IPS DF 4.7 (cell line): ENCODE measurements around the gene HIPK2.
"Not testable (repeated sequence)": the region's sequence is repeated elsewhere in the genome, so short reads cannot be mapped to it uniquely, and the experiment has no call there.

Source experiments
- DNase-seq: peaks from one replicate; pipeline ENCODE4 v3.0.0-alpha.2; 2013; ENCODE audit warnings: low spot score; ENCODE audit errors: extremely low read depth

Gene HIPK2

DNA sequence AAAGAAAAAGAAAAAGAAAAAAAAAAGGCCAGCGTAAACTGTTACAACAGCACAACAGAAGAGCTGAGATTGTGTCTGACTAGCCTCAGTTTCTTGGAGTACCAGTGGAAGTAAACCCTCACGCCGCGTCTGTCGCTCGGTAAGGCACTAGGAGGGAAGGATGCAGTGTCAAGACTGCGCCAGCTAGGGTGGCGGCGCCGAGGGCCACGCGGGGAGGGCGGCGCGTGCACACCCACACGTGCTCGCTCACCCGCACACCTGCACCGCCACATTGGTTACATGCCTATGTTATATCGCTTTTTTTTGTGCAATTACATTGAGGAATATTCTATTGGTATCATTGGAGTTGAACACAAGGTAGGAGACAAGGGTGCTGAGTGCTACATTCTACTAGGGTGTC, 206.1 kb downstream of the HIPK2 start:
- no peak for DNase-seq

DNA sequence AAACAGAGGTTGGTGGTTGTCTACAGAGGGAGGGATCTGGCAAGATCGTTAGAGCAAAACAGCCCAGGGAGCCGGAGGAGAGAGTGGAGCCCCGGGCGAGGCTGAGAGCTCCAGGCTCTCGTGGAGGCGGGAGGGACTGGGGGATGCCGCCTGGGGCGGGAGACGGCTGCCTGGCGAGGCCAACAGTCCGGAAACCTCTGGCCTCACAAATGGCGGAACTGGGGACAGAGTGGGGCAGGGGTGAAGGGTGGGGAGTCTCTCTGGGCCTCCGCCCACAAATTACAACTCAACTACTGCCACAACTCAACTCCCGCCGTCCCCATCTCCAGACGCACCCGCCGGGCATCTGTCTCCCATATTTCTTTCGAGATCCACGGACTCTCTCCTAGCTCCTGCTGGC, 206.6 kb downstream of the HIPK2 start:
- no peak for DNase-seq

DNA sequence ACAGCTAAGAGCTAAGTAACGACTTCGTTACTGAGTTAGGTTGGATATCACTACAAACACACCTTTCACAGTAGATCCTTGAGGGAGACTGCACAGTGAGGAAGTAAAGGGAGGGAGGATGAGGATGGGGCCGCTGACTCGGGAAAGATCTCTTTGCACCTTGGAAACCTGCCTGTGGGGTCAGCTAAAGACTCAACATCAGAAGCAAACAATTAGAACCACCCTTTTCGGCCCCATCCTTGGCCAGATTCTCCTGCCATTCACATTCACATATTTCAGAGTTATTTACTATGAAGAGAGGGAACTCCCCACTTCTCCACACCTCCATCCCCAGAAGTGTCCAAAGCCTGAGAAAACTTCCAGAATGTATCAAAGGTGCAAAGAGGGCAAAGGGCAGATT, 207.2 kb downstream of the HIPK2 start:
- no peak for DNase-seq

DNA sequence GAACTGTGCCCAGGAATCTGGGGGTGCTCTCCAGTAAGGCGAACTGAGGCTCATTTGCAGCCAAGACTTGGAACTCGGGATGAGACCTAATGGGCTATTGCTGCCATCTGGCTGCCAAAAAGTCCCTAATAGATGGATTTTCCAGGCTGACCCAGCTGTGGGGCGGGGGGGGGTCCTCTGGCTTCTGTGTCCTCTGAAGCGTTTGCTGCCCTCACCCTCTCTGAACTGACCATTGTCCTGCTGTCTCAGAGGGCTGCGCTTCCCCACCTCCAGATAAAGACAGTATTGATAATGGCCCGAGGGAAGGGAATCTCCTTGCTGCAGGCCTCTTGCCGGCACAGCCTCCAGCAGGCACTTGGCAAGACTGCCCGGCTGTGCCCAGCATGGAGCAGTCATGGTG, 207.7 kb downstream of the HIPK2 start:
- DNase-seq, result no peak

DNA sequence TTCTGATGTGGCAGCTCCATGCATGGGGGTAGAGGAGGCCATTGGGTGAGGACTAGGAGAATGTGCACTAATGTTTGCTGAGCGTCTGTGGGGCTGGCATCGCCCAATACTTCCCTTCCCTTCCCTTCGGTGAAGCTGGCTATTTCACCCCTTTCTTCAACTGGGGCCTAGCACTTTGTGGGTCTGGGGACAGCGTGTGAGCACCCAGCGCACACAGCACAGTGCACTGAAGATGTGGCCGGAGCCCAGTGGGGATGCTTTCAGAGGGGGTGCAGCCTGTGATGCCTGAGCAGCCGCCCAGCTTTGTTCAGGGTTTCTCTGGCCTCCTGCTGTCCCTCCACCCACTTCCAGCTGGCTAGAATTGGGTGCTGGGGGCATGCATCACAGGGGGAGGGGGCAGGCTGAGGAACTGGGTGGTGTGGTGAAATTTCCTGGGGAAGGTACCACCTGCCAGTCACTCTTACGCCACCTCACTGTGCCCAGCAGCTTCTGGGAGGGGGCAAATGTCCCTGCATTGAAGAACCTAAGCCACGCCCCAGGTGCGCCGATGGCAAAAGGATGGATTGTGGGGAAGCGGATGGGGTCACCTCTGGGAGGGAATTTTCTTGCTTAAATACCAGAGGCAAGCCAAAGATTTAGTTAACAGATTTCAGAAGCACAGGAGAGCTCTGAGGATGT, 208.8 kb downstream of the HIPK2 start:
- DNase-seq, result no peak

DNA sequence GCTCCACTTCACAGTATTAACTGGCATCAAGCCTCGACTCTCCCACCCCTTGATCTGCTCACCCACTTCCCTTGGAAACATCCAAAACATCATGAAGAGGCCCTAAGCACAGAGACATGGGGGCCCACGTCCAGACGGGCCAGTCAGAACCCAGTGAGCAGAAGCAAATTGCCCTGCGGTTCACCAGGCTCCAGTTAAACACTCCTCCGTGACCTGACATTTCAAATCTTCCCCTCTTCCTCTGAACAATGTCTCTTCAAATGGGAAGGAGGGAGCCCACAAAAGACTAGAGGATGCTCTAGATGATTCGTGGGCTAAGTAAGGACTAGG, 209.5 kb downstream of the HIPK2 start:
- DNase-seq, result no peak

DNA sequence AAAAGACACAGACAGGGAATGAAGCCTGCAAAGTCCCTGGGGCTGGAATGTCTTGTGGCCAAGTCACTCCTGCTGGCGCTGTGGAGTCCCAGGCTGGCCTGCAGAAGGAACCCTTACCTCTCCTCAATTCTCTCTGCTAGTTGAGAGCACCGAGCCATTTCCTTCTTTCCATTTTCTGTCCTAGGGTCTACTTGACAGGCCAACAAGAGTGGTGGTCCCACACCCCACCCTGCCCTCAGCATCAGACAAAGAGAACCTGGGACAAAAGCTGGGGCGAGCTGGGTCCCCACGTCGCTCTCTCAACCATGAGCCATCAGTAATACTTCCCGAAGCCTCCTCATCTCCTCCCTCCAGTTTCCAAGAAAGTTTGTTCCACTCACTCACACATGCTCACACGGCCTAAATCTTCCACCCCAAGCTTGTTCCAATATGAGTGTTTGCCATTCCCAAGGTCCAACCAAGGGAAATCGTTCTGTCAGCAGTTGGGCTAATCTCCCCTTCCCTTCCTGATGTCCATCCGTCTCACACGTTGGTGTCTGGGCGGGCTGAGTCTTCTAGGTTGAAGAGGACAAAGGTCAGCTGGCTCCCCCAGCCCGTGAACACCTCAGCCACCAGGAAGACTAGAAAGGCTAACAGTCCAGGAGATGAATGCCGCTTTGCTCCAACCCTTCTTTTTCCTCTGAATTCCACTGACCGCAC, 210.0 kb downstream of the HIPK2 start:
- DNase-seq, result no peak

DNA sequence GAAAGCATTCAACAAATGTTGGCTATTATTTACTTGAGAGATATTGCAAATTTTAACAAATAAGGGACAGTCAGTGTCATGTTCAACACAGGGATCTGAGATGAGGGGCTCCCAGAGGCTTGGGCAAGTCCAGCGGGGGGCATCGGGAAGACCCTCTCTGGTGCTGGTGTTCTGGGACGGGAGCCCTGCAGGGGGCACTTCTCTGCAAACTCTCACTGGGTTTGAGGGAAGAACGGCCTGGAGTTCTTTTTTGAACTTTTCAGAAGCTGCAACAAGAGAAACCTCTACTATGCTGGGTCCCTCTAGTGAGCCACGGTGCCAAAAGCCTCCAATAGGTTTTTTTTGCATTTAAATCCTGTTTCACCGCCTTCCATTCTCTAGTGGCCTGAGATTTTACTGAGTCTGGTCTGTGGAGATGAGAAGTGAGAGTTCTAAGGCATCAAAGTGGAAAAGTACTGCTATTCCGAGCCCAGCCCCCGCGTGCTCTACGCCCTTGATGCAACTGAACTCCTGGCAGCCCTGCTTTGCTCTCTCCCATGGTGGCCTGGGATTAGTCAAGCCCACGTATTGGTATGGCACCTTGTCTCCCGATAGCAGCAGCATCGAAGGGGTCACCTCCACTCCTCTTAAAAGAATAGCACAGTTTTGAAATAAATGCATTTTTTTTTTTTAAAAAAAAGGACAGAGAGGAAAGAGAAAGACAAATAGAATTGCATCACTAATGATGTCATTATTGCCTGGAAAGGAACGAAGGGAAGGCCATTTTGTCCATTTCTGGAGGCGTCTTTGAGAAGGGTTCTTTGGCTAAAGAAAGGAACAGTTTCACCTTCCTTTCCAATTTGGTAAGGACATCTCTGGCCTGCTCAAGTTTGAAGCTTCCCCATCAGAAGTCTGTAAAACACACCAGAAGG, 210.8 kb downstream of the HIPK2 start:
- no peak for DNase-seq

DNA sequence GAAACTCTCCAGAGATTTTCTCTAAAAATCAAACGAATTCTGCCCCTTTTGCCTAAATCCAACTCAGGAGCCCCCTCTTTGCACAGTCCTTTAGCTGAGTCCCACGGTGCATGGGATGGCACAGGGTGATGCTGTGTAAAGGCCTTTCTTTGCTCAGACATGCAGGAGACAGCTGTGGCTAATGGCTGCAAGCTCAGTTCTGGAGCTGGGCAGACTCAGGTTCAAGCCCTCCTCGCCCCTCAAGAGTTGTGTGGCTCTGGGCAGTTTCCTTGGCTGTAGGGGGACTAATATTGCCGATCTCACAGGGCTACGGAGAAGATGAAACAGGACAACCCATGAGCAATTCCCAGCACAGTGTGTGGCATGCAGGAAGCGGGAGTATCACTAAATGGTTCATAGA, 211.7 kb downstream of the HIPK2 start:
- DNase-seq, result no peak

DNA sequence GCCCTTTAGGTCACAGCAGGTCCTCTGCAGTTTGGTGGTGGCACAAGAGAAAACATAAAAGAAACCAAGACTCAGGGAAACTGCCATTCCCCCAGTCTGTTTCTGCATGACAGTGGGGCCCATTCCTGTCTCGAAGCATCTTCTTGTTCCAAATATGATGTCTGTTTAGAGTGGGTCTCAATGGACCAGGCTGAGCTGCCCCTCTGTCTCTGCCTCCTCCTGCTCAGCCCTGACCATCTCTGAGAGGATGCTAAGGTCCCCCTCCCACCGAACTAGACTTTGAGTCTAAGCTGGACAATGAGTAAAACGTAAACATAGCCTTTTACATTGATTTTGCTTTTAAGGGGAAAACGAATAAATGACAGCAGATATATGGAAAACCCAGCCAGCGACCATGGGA, 213.9 kb downstream of the HIPK2 start:
- no peak for DNase-seq

DNA sequence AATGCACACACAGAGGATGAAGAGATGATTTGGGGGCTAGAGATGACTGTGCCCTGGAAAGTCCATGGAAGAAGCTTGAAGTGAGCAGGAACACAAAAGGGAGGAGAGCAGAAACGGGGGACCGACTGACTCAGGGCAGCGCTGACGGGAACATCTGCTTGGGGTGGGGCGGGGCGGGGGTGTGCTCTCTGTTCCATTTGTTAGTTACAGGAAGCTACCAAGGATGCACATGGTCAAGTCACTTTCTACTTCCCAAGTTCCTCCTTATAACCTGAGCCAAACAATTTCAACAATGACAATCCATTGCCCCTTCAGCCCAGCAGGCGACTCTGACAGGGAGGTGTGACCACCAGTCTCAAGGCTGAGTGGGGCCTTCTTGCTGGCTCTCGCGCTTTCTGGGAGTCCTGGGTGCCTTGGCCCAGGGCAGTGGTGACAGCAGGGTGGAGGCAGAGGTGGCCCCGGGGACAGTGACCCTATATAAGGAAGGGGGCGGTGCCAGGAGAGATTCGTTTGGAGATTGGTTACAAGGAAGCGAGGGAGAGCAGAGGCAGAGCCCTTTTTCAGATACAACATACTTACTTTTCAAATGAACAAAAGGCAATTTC, 214.7 kb downstream of the HIPK2 start:
- DNase-seq, result no peak

DNA sequence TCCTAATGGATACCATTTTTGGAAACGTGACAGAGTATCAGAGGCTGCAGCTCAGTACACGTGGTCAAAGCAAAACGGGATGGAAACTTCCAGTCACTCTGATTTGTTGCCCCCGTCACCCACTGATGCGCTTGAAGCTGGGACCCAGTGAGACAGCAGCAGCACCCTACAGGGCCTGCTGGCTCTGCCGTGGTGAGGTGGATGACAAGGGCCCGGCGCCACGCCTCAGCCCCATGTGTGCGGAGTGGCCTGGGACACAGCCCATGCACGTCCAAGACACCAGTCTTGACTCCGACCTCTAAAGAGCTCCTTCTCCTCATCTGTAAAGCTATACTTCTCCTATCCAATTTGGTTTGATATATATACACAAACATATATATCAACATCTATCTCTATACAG, 215.3 kb downstream of the HIPK2 start:
- DNase-seq, result no peak

DNA sequence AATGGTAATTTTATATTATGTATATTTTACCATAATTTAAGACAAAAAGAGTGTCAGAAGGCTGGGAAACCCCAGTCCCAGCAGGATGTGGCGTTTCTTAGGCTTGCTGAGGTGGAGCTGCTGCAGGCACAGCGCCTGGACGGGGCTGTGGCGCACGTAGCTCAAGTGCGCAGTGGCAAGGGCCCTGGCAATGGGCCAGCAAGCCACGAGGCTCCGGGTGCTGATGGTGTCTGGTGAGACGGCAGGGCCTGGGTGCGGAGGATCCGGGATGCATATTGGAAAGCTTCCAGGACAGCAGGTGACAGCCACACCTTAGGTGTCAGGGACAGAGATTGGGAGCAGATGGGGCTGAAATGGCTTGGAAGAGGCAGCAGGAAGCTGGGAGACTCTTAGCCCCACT, 217.1 kb downstream of the HIPK2 start:
- no peak for DNase-seq

DNA sequence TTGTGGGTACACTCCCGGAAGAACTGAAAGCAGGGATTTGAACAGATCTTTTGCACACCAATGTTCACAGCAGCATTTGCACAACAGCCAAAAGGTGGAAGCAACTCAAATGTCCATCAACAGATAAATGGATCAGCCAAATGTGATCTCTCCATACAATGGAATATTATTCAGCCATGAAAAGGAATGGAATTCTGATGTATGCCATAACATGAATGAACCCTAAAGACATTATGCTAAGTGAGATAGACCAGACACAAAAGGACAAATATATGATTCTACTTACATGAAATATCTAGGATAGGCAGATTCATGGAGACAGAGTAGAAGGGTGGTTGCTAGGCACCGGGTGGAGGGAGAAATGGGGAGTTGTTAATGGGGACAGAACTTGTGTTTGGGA, 217.6 kb downstream of the HIPK2 start:
- DNase-seq, result no peak

DNA sequence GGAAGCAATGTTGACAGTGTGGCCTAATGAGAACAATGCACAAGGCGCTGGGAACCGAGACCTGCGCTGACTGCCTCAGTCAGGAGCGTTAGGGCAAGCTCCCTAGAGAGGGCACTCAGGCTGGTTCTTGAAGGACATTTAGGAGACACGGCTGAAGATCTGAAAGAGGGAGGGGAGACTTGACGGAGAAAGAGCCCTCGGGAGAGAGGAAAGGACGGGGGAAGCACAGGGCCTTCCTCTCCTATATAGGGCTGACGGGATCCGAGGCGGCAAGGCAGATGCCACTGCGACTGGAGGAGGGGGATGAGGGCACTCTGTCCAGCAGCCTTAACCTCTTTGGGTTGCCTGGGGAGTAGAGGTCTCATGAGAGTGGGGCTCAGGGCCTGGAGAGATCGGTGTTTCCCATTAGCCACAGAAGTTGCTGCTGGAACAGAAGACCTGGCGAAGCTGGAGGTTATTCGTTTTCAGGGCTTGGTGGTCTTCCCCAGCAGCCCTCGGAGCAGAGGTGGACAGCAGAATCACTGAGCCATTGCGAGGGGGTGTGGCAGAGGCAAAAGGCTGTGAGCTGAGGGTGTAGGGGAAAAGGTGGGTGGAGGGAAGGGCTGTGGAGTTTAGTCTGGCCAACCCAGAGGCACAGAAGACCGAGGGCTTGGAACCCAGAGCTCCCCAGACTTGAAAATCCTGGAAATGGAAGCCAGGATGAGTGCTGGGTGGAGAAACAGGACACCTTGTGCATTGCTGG, 218.3 kb downstream of the HIPK2 start:
- DNase-seq, result no peak

DNA sequence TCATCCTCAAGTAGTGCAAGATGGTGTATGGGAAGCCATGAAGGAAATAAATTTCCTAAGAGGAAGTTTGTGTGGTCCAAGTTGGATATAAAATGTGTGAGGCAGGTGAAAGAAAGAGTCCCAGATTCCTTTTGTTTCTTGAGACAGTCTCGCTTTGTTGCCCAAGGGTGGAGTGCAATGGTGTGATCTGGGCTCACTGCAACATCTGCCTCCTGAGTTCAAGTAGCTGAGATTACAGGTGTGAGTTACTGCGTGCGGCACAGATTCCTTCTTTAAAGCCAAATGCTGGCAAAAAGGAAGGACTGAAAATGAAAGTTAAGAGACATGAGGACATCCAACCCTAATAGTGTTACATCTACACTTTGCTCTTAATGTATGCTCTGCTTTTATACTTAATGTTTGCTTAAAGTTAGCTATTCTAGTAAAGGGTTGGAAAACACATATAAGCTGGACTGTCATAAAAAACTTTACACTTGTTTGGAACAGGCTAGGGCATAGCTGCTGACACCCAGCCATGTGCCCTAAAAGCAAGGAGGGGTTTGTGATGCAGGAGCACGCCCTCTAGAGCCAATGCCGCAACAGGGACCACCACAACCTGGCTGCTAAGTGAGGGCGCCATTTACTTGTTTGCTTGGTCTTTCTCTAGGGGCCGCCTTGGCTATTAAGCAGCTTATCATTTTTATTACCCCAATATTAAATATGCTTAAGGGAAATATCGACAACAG, 219.8 kb downstream of the HIPK2 start:
- no peak for DNase-seq

DNA sequence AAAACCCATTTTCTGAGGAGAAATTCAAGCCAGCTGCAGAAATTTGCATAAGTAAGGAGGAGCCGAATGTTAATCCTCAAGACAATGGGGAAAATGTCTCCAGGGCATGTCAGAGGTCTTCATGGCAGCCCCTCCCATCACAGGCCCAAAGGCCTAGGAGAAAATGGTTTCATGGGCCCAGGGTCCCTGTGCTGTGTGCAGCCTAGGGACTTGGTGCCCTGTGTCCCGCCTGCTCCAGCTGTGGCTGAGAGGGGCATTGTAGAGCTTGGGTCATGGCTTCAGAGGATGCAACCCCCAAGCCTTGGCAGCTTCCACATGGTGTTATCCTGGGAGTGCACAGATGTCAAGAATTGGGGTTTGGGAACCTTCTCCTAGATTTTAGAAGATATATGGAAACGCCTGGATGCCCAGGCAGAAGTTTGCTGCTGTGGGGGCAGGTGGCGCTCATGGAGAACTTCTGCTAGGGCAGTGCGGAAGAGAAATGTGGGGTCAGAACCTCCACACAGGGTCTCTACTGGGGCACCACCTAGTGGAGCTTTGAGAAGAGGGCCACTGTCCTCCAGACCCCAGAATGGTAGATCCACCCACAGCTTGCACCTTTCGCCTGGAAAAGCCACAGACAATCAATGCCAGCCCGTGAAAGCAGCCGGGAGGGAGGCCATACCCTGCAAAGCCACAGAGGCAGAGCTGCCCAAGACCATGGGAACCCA, 223.7 kb downstream of the HIPK2 start:
- not testable (repeated sequence) for DNase-seq

DNA sequence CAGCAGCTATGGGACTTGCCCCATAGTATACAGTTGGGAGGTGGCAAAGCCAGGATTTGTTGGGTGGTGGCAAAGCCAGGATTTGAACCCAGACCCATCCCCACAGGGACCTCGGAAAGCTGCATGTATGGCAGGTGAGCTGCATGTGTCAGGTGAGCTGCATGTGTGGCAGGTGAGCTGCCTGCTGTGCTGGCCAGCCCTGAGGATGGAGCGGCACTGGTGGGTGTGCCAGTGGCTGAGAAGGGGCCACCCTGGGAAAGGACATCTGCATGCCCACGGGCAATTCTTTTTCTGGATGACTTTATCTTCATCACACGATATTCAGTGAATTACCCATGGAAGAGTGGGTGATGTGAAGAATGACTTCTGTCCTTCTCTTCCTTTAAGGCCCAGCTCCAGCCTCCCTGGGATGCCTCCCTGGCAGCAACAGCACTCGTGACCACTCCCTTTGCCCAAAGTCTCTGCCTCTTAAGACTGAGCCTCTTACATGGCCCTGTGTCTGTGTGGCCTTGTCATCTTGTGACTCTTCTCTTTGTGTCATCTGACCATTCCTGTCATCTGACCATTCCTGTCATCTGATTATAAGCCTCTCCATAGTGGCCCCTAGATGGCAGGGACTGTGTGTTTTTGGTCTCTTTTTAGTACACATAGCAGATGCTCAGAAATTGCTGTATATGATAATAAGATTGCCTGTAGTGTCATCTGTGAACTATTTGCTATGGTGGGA, 229.3 kb downstream of the HIPK2 start:
- DNase-seq, result no peak

DNA sequence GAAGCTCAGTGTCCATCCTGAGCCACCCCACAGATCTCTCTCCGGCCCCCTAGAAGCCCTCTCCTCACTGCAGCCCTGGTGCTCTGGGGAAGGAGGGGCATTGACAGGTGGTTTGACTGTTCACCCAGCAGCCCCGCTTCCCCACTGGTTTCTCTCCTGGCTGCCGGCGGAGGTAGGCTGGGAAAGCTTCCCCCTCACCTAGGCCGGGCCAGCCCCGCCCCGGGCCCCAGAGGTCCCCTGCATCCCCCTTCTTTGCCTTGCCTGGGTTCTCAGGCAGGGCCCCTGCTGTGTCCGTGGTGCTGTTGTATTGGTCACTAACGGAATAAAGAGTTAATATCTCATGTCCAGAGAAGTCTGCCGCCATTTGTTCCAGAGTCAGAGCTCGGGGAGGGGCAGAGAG, 233.2 kb downstream of the HIPK2 start:
- no peak for DNase-seq
